ENCODE data around the gene OLFM2.
"Not testable (repeated sequence)": the region's sequence is repeated elsewhere in the genome, so short reads cannot be mapped to it uniquely, and the experiment has no call there.

The OLFM2 gene

DNA sequence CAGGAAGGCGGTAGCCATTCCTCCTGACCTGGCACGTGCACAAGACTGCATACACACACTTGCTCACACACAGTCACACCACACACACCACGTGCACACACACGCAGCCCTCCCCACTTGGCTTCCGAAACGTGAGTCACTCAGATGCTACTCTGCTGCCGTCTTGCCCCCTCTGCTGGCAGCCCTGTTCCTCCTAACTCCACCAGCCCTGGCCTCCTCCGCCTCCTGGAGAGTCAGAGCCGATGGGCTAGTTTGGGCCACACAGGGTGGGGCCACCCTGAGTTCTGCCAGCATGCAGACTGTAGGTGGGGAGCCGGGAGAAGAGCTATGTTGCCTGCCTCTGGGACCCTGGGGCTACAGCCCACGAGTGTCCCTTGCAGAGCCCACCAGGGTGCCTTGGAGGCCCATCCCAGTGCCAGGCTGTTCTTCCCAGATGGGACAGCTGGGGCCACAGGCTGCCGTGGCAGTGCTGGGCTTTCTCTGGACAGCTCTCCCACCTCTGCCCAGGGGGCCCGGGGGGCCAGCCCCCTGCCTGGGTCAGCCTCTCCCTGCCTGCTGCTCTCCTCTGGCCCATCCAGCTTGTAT, 89.1 kb downstream of the OLFM2 start:
- Histone ChIP-seq H3K9me3 (ENCODE audit: control insufficient read depth in 2 of 2, low read length in 2 of 2) (no peaks in the 10 kb centered on the region), H3K27me3 (ENCODE audit: control insufficient read depth in 1 of 2, insufficient read depth in 2 of 2, low read length in 2 of 2) (no peaks in the 10 kb centered on the region), H3K4me1 (ENCODE audit: control insufficient read depth, insufficient read depth, low read length) (peaks cover 7% of the 10 kb centered on the region), H3K4me3 (ENCODE audit: low read length in 2 of 2) (no peak overlapping the region), H3K36me3 (ENCODE audit: control insufficient read depth in 2 of 2, insufficient read depth in 2 of 2, low read length in 2 of 2) (peaks cover 21 to 42% of the 10 kb centered on the region in 2 donors), H3K9ac (ENCODE audit: low read length in 2 of 2) (no peak overlapping the region), H3K27ac (ENCODE audit: low read length) (no peak overlapping the region)

DNA sequence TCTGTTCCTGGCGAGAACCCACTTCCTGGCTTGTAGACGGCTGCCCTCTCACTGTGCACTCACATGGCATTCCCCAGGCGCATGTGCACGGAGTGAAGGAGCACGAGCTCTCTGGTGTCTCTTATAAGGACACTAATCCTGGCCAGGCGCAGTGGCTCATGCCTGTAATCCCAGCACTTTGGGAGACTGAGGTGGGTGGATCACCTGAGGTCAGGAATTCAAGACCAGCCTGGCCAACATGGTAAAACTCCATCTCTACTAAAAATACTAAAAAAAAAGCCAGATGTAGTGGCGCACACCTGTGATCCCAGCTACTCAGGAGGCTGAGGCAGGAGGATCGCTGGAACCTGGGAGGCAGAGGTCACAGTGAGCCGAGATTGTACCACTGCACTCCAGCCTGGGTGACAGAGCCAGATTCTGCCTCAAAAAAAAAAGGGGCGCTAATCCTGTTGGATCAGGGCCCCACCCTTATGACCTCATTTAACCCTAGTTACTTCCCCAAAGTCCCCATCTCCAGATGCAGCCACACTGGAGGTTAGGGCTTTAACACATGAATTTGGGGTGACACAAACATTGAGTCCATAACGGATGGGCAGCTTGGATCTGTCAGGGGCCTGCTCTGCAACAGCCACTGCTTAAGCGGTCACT, 92.6 kb downstream of the OLFM2 start:
- peaks cover 32 to 57% of the 10 kb centered on the region in 2 donors for H3K36me3 ChIP-seq (ENCODE audit: control insufficient read depth in 2 of 2, insufficient read depth in 2 of 2, low read length in 2 of 2)
- not testable (repeated sequence) for H3K27me3 ChIP-seq (ENCODE audit: control insufficient read depth in 1 of 2, insufficient read depth in 2 of 2, low read length in 2 of 2)

DNA sequence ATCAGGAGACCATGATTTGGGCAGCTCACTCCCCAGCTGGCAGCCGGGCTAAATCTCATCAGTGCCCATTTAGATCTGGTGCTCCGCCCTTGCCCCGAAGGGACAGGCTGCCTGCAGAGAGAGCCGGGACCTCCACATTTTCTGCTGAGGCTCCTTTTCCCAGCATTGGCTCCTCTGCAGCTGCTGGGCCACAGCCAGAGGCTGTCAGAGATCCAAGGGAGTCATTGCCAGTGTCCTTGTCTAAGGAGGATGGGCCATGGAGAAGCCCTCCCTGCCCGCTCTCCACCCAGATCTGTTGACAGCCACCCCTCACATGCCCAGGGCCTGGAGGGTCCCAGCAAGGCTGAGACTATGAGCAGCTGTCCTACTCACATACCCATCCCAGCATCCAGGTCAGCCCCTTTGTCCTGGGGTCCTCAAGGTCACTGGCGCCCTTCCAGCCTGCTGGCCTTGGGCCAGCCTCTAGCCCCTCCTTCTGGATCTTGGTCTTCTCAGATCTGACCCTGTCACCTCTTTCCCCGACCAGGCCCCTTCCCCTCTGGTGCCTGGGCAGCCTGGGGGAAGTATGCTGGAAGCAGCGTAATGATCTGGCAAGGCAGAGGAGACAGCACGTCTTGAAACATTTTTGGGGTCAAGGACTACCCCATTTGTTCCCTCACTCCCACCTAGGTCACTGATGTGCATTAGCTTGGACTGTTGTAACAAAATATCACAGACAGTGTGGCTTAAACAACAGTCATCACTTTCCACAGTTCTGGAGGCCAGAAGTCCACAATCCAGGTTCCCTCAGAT, 93.3 kb downstream of the OLFM2 start:
- H3K36me3 ChIP-seq (ENCODE audit: control insufficient read depth in 2 of 2, insufficient read depth in 2 of 2, low read length in 2 of 2): peaks cover 32 to 63% of the 10 kb centered on the region in 2 donors
- H3K27ac ChIP-seq (ENCODE audit: low read length): no peak overlapping the region

More for the DNA sequence above, 92.6 kb downstream of the OLFM2 start:
- H3K9ac ChIP-seq (ENCODE audit: low read length in 2 of 2); H3K27ac ChIP-seq (ENCODE audit: low read length); H3K4me1 ChIP-seq (ENCODE audit: control insufficient read depth, insufficient read depth, low read length); H3K9me3 ChIP-seq (ENCODE audit: control insufficient read depth in 2 of 2, low read length in 2 of 2); H3K4me3 ChIP-seq (ENCODE audit: low read length in 2 of 2): not testable (repeated sequence)

DNA sequence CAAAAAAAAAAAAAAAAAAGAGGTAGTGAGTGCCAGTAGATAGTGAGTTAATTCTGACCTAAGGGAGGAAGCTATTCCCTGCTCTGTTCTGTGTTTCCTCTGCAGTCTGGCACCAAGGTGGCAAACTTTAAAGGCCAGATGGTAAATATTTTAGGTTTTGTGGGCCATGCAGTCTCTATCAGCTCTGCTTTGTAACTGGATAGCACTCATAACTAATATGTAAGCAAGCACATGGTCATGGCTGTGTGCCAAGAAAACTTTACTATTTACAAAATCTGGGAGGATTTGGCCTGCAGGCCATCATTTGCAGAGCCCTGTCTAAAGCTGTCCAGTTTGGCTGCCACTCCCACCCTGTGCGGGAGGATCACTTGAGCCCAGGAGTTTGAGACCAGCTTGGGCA, 96.9 kb downstream of the OLFM2 start:
- no peak overlapping the region for H3K9ac ChIP-seq (ENCODE audit: low read length in 2 of 2)
- H3K9me3 ChIP-seq (ENCODE audit: control insufficient read depth in 2 of 2, low read length in 2 of 2): no peaks in the 10 kb centered on the region
- peaks cover 16% of the 10 kb centered on the region for H3K4me1 ChIP-seq (ENCODE audit: control insufficient read depth, insufficient read depth, low read length)
- no peak overlapping the region for H3K4me3 ChIP-seq (ENCODE audit: low read length in 2 of 2)
- no peak overlapping the region for H3K27ac ChIP-seq (ENCODE audit: low read length)
- H3K27me3 ChIP-seq (ENCODE audit: control insufficient read depth in 1 of 2, insufficient read depth in 2 of 2, low read length in 2 of 2): no peaks in the 10 kb centered on the region
- H3K36me3 ChIP-seq (ENCODE audit: control insufficient read depth in 2 of 2, insufficient read depth in 2 of 2, low read length in 2 of 2): peaks cover 29 to 47% of the 10 kb centered on the region in 2 donors

More for the DNA sequence above, 93.3 kb downstream of the OLFM2 start:
- Histone ChIP-seq H3K27me3 (ENCODE audit: control insufficient read depth in 1 of 2, insufficient read depth in 2 of 2, low read length in 2 of 2) (no peaks in the 10 kb centered on the region), H3K9me3 (ENCODE audit: control insufficient read depth in 2 of 2, low read length in 2 of 2) (no peaks in the 10 kb centered on the region), H3K4me1 (ENCODE audit: control insufficient read depth, insufficient read depth, low read length) (peaks cover 7% of the 10 kb centered on the region), H3K4me3 (ENCODE audit: low read length in 2 of 2) (no peak overlapping the region), H3K9ac (ENCODE audit: low read length in 2 of 2) (no peak overlapping the region)

DNA sequence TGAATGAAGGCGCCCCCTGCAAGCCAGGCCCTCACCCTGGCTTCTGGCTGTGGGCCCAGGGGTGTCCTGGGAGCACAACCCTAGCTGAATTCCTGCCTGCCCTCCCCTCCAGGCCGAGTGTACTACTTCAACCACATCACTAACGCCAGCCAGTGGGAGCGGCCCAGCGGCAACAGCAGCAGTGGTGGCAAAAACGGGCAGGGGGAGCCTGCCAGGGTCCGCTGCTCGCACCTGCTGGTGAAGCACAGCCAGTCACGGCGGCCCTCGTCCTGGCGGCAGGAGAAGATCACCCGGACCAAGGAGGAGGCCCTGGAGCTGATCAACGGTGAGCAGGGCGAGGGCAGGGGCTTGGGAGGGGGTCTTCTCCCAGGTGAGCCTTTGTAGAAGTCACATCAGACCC, 98.0 kb downstream of the OLFM2 start:
- no peaks in the 10 kb centered on the region for H3K9me3 ChIP-seq (ENCODE audit: control insufficient read depth in 2 of 2, low read length in 2 of 2)
- H3K9ac ChIP-seq (ENCODE audit: low read length in 2 of 2): no peak overlapping the region
- no peak overlapping the region for H3K27ac ChIP-seq (ENCODE audit: low read length)
- no peak overlapping the region for H3K4me3 ChIP-seq (ENCODE audit: low read length in 2 of 2)
- peaks cover 24 to 40% of the 10 kb centered on the region in 2 donors for H3K36me3 ChIP-seq (ENCODE audit: control insufficient read depth in 2 of 2, insufficient read depth in 2 of 2, low read length in 2 of 2)
- H3K4me1 ChIP-seq (ENCODE audit: control insufficient read depth, insufficient read depth, low read length): peaks cover 17% of the 10 kb centered on the region
- no peaks in the 10 kb centered on the region for H3K27me3 ChIP-seq (ENCODE audit: control insufficient read depth in 1 of 2, insufficient read depth in 2 of 2, low read length in 2 of 2)

DNA sequence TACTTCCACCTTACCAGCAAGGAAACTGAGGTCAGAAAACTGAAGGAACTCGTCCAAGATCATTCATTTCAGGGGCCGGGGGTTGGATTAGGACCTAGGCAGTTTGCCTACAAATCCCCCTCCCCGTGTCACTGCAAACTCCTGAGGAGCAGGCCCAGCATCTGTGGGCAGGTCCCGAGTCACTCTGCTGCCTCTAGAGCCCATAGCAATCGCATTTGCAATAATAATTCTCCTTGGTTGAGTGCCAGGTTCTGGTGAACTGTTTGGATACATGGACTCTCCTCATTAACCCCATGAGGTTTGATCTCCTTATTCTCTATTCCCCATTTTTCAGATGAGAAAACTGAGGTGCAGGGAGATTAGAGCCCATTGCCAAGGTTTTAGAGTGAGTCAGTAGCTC, 100.3 kb downstream of the OLFM2 start:
- Histone ChIP-seq H3K9me3 (ENCODE audit: control insufficient read depth in 2 of 2, low read length in 2 of 2) (no peaks in the 10 kb centered on the region), H3K9ac (ENCODE audit: low read length in 2 of 2) (peak overlapping the region; percentile 72 to 79), H3K4me3 (ENCODE audit: low read length in 2 of 2) (peak overlapping the region; percentile 78 to 91), H3K4me1 (ENCODE audit: control insufficient read depth, insufficient read depth, low read length) (peaks cover 17% of the 10 kb centered on the region), H3K27me3 (ENCODE audit: control insufficient read depth in 1 of 2, insufficient read depth in 2 of 2, low read length in 2 of 2) (no peaks in the 10 kb centered on the region), H3K27ac (ENCODE audit: low read length) (no peak overlapping the region), H3K36me3 (ENCODE audit: control insufficient read depth in 2 of 2, insufficient read depth in 2 of 2, low read length in 2 of 2) (peaks cover 10 to 20% of the 10 kb centered on the region in 2 donors)

DNA sequence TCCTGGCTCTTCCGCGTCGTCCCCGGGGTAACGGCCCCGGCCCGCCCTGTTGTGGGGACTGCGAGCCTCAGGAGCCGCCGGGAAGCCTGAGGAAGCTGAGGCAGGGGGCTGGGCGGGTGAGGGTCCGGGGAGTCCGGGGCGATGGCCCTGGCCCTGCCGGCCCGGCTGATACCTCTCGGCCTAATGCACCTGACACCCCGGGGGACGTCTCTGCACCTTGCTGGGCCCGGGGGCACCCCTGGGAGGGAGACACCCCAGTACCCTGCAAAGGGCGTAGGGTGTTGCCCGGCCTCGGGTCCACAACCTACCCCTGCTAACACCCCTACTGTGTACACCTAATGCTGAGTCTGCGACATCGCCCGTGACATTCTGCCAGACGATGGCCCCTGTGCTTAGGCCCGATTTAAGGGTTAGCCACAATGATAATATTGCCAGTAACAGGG, 100.8 kb downstream of the OLFM2 start:
- H3K9me3 ChIP-seq (ENCODE audit: control insufficient read depth in 2 of 2, low read length in 2 of 2): no peaks in the 10 kb centered on the region
- H3K27me3 ChIP-seq (ENCODE audit: control insufficient read depth in 1 of 2, insufficient read depth in 2 of 2, low read length in 2 of 2): no peaks in the 10 kb centered on the region
- H3K4me3 ChIP-seq (ENCODE audit: low read length in 2 of 2): peak overlapping the region; percentile 78 to 91
- H3K9ac ChIP-seq (ENCODE audit: low read length in 2 of 2): peak overlapping the region; percentile 72 to 79
- peaks cover 17% of the 10 kb centered on the region for H3K4me1 ChIP-seq (ENCODE audit: control insufficient read depth, insufficient read depth, low read length)
- H3K27ac ChIP-seq (ENCODE audit: low read length): no peak overlapping the region
- peaks cover 7 to 16% of the 10 kb centered on the region in 2 donors for H3K36me3 ChIP-seq (ENCODE audit: control insufficient read depth in 2 of 2, insufficient read depth in 2 of 2, low read length in 2 of 2)

DNA sequence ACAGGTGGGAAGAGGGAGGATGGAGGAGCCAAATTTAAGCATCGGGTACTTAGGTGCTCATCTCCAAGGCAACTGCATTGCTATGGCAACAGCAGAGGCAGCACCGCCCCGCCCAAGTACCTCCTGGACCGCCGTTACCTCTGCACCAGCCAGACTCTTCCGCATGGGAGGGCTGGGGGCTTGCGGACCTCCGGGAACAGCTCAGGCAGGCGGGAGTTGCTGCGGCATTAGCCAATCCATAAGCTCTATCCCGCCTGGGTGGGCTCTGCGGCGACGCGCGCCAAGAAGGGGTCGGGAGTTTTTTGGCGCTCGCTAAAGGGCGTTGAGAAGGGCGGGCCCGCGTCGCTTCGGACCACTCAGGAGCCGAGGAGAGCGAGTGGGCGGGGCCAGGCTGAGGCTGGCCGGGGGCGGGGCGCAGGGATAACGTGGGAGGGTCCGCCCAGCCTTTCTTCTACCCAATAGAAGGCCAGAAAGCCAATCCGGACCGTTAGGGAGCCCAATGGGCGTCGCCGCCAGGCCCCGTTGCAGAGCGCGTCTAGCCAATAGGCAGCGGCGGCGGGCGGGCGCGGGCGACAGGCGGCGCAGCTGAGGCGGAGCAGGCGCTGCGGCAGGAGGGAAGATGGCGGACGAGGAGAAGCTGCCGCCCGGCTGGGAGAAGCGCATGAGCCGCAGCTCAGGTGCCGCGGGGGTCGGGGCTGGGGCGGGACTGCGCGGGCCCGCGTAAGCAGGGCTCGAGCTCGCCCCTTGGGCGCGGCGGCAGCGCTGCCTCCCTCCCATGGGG, 101.4 kb downstream of the OLFM2 start, which contains the start of gene PIN1:
TSS of gene PIN1 (plus strand) at position 593 of the 781 bp plus-strand sequence. CDS start at position 620, 27 bp downstream.
- Histone ChIP-seq H3K4me1 (ENCODE audit: control insufficient read depth, insufficient read depth, low read length) (peaks cover 17% of the 10 kb centered on the region), H3K9ac (ENCODE audit: low read length in 2 of 2) (peak within 1 kb of the TSS; percentile 72 to 79), H3K4me3 (ENCODE audit: low read length in 2 of 2) (peak within 1 kb of the TSS; percentile 78 to 91), H3K36me3 (ENCODE audit: control insufficient read depth in 2 of 2, insufficient read depth in 2 of 2, low read length in 2 of 2) (peaks cover 7 to 16% of the 10 kb centered on the region in 2 donors), H3K9me3 (ENCODE audit: control insufficient read depth in 2 of 2, low read length in 2 of 2) (no peaks in the 10 kb centered on the region), H3K27ac (ENCODE audit: low read length) (peak within 1 kb of the TSS; percentile 11), H3K27me3 (ENCODE audit: control insufficient read depth in 1 of 2, insufficient read depth in 2 of 2, low read length in 2 of 2) (no peaks in the 10 kb centered on the region)

DNA sequence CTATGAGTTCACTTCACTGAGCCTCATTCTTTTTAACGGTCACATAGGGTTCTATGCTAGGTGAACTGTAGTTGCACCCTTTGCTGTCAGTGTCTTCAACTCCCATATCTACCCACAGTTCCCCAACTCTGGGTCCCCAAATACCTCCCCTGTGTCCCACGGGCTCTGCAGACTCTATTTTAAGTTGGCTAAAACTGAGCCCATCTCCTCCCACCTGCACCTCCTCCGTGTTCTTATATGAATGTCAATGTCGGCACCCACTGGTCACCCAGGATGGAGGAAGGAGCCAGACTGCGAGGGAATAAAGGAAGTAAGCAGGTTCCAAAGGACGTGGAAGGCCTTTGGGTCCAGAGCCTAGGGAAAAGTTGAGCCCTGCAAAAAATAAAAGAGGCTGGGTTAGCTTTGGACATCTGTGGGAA, 102.0 kb downstream of the OLFM2 start:
- Histone ChIP-seq H3K27ac (ENCODE audit: low read length) (peak overlapping the region; percentile 11), H3K4me1 (ENCODE audit: control insufficient read depth, insufficient read depth, low read length) (peaks cover 17% of the 10 kb centered on the region), H3K36me3 (ENCODE audit: control insufficient read depth in 2 of 2, insufficient read depth in 2 of 2, low read length in 2 of 2) (peaks cover 5 to 17% of the 10 kb centered on the region in 2 donors), H3K9ac (ENCODE audit: low read length in 2 of 2) (no peak overlapping the region), H3K4me3 (ENCODE audit: low read length in 2 of 2) (peak overlapping the region; percentile 72 to 91), H3K27me3 (ENCODE audit: control insufficient read depth in 1 of 2, insufficient read depth in 2 of 2, low read length in 2 of 2) (no peaks in the 10 kb centered on the region), H3K9me3 (ENCODE audit: control insufficient read depth in 2 of 2, low read length in 2 of 2) (no peaks in the 10 kb centered on the region)

DNA sequence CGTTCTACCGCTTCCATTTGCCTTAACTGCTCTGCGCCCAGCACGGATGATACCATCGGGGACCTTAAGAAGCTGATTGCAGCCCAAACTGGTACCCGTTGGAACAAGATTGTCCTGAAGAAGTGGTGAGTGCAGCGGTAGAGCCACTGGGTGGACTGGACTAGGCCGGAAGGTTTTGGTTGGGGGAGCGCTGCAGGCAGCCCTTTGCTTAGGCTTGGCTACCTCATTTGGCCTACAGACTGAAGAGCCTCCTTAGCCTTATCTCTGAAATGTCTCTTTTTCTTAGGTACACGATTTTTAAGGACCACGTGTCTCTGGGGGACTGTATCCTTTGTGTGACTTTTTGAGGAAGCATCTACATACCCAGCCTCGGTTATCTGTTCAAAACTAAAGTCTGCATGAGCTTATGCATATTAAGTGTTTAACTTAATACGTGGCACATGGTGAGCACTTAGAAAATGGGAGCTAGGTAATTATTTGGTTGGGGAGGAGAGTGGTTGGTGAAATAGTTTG, 107.7 kb downstream of the OLFM2 start:
- H3K4me3 ChIP-seq (ENCODE audit: low read length in 2 of 2): peak overlapping the region; percentile 86 to 95
- H3K27me3 ChIP-seq (ENCODE audit: control insufficient read depth in 1 of 2, insufficient read depth in 2 of 2, low read length in 2 of 2): no peaks in the 10 kb centered on the region
- no peak overlapping the region for H3K27ac ChIP-seq (ENCODE audit: low read length)
- peak overlapping the region; percentile 86 to 92 for H3K9ac ChIP-seq (ENCODE audit: low read length in 2 of 2)
- peaks cover 0 to 5% of the 10 kb centered on the region in 2 donors for H3K36me3 ChIP-seq (ENCODE audit: control insufficient read depth in 2 of 2, insufficient read depth in 2 of 2, low read length in 2 of 2)
- H3K9me3 ChIP-seq (ENCODE audit: control insufficient read depth in 2 of 2, low read length in 2 of 2): no peaks in the 10 kb centered on the region
- H3K4me1 ChIP-seq (ENCODE audit: control insufficient read depth, insufficient read depth, low read length): peaks cover 19% of the 10 kb centered on the region

Measured in stomach smooth muscle (tissue), 2 donors.